Measurements from ENCODE around the gene GOLGA8T. TPM values are rescaled to one million over a fixed set of nuclear protein-coding genes. Genes with fewer than 3 reads are reported as not detected.
"Not testable (repeated sequence)": the region's sequence is repeated elsewhere in the genome, so short reads cannot be mapped to it uniquely, and the experiment has no call there.

Gene GOLGA8T
- polyA plus RNA-seq, 4 donors = 0.04 to 0.87 TPM; not detected in 2

DNA sequence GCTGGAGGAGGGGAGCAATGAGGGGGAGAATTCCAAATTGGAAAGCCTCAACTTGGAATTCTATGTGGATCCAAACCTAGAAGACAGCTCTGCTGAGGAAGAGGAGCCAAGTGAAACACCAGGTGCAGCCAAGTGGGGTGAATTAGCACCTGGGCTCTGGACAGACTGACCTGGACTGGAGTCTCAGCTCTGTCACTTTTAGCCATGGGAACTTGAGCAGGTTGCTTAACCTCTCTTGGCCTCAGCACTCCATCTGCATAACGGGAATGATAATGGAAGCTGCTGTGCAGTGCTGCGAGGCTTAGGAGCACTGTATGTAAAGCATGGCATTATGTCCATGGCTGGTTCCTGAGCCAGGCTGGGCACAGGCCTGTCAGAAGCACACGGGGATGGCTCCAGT is 41.8 kb downstream of the GOLGA8T start:
- not testable (repeated sequence) for FAIRE-seq; H3K27ac ChIP-seq (ENCODE audit: low read depth in 1 of 3, low read length in 2 of 3); DNase-seq; H3K4me1 ChIP-seq (ENCODE audit: control insufficient read depth in 3 of 3, insufficient read depth in 2 of 3, low read depth in 1 of 3, low read length in 2 of 3); H3K27me3 ChIP-seq (ENCODE audit: control insufficient read depth in 3 of 3, insufficient read depth in 3 of 3, low read length in 3 of 3); H3K4me3 ChIP-seq (ENCODE audit: low read depth in 1 of 3, low read length in 3 of 3); H3K9me3 ChIP-seq (ENCODE audit: control insufficient read depth in 2 of 2, insufficient read depth in 1 of 2, low read depth in 1 of 2, low read length in 1 of 2); H3K36me3 ChIP-seq (ENCODE audit: control insufficient read depth in 3 of 3, insufficient read depth in 2 of 3, low read depth in 1 of 3, low read length in 3 of 3)
- WGBS, 3 donors = 80% methylated on average over 1 of the region's 3 CpGs; no CpG with 5 or more reads in 2 of the 3 donors

- not testable (repeated sequence) for DNase-seq; FAIRE-seq; H3K4me1 ChIP-seq (ENCODE audit: control insufficient read depth in 3 of 3, insufficient read depth in 2 of 3, low read depth in 1 of 3, low read length in 2 of 3)
Measured at GRCh38 chr15:30179814-30180213, 45.0 kb downstream of the GOLGA8T start.

GRCh38 chr15:30185495-30185894 is 50.6 kb downstream of the GOLGA8T start:
- not testable (repeated sequence) for H3K4me3 ChIP-seq (ENCODE audit: low read depth in 1 of 3, low read length in 3 of 3); FAIRE-seq
- no CpG with 5 or more reads among the region's 7 CpGs for WGBS, 3 donors

More at GRCh38 chr15:30179814-30180213, 45.0 kb downstream of the GOLGA8T start:
- not testable (repeated sequence) for H3K4me3 ChIP-seq (ENCODE audit: low read depth in 1 of 3, low read length in 3 of 3); H3K27ac ChIP-seq (ENCODE audit: low read depth in 1 of 3, low read length in 2 of 3); H3K36me3 ChIP-seq (ENCODE audit: control insufficient read depth in 3 of 3, insufficient read depth in 2 of 3, low read depth in 1 of 3, low read length in 3 of 3); H3K9me3 ChIP-seq (ENCODE audit: control insufficient read depth in 2 of 2, insufficient read depth in 1 of 2, low read depth in 1 of 2, low read length in 1 of 2); H3K27me3 ChIP-seq (ENCODE audit: control insufficient read depth in 3 of 3, insufficient read depth in 3 of 3, low read length in 3 of 3)

GRCh38 chr15:30187429-30187828 is 52.6 kb downstream of the GOLGA8T start:
- not testable (repeated sequence) for DNase-seq; H3K9me3 ChIP-seq (ENCODE audit: control insufficient read depth in 2 of 2, insufficient read depth in 1 of 2, low read depth in 1 of 2, low read length in 1 of 2); H3K27ac ChIP-seq (ENCODE audit: low read depth in 1 of 3, low read length in 2 of 3); H3K4me3 ChIP-seq (ENCODE audit: low read depth in 1 of 3, low read length in 3 of 3); FAIRE-seq; H3K36me3 ChIP-seq (ENCODE audit: control insufficient read depth in 3 of 3, insufficient read depth in 2 of 3, low read depth in 1 of 3, low read length in 3 of 3); H3K27me3 ChIP-seq (ENCODE audit: control insufficient read depth in 3 of 3, insufficient read depth in 3 of 3, low read length in 3 of 3); H3K4me1 ChIP-seq (ENCODE audit: control insufficient read depth in 3 of 3, insufficient read depth in 2 of 3, low read depth in 1 of 3, low read length in 2 of 3)
- 37 to 64% (median 53%) methylated on average over 2 of the region's 3 CpGs for WGBS, 3 donors

More at GRCh38 chr15:30185495-30185894, 50.6 kb downstream of the GOLGA8T start:
- H3K27ac ChIP-seq (ENCODE audit: low read depth in 1 of 3, low read length in 2 of 3); H3K9me3 ChIP-seq (ENCODE audit: control insufficient read depth in 2 of 2, insufficient read depth in 1 of 2, low read depth in 1 of 2, low read length in 1 of 2); H3K27me3 ChIP-seq (ENCODE audit: control insufficient read depth in 3 of 3, insufficient read depth in 3 of 3, low read length in 3 of 3); H3K36me3 ChIP-seq (ENCODE audit: control insufficient read depth in 3 of 3, insufficient read depth in 2 of 3, low read depth in 1 of 3, low read length in 3 of 3); H3K4me1 ChIP-seq (ENCODE audit: control insufficient read depth in 3 of 3, insufficient read depth in 2 of 3, low read depth in 1 of 3, low read length in 2 of 3); DNase-seq: not testable (repeated sequence)

DNA sequence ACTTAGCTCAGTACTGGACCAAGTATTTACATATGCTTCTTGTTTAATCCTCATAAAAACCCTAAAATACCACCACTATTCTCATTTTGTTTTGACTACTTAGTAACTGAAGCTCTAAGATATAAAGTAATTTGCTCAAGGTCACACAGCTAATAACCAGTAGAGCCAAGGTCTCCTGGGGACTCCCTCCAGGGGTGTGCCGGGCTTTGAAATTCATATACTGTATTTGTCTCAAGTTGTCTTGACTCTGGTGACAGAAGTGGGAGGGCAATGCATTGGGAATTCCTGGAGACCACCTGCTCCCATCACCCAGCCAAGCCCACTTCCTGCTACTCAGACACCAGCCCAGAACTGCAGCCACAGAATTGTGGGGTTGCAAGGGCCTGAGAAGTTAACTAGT is 54.9 kb downstream of the GOLGA8T start:
- not testable (repeated sequence) for H3K36me3 ChIP-seq (ENCODE audit: control insufficient read depth in 3 of 3, insufficient read depth in 2 of 3, low read depth in 1 of 3, low read length in 3 of 3); H3K4me3 ChIP-seq (ENCODE audit: low read depth in 1 of 3, low read length in 3 of 3); H3K4me1 ChIP-seq (ENCODE audit: control insufficient read depth in 3 of 3, insufficient read depth in 2 of 3, low read depth in 1 of 3, low read length in 2 of 3); FAIRE-seq; H3K27me3 ChIP-seq (ENCODE audit: control insufficient read depth in 3 of 3, insufficient read depth in 3 of 3, low read length in 3 of 3); H3K9me3 ChIP-seq (ENCODE audit: control insufficient read depth in 2 of 2, insufficient read depth in 1 of 2, low read depth in 1 of 2, low read length in 1 of 2); H3K27ac ChIP-seq (ENCODE audit: low read depth in 1 of 3, low read length in 2 of 3); DNase-seq
- 16 to 62% (median 42%) methylated on average over 1 of the region's 1 CpG for WGBS, 3 donors

- H3K4me3 ChIP-seq (ENCODE audit: low read depth in 1 of 3, low read length in 3 of 3); H3K4me1 ChIP-seq (ENCODE audit: control insufficient read depth in 3 of 3, insufficient read depth in 2 of 3, low read depth in 1 of 3, low read length in 2 of 3); H3K36me3 ChIP-seq (ENCODE audit: control insufficient read depth in 3 of 3, insufficient read depth in 2 of 3, low read depth in 1 of 3, low read length in 3 of 3); DNase-seq; H3K27me3 ChIP-seq (ENCODE audit: control insufficient read depth in 3 of 3, insufficient read depth in 3 of 3, low read length in 3 of 3); FAIRE-seq; H3K27ac ChIP-seq (ENCODE audit: low read depth in 1 of 3, low read length in 2 of 3); H3K9me3 ChIP-seq (ENCODE audit: control insufficient read depth in 2 of 2, insufficient read depth in 1 of 2, low read depth in 1 of 2, low read length in 1 of 2): not testable (repeated sequence)
- 4 to 8% (median 6%) methylated on average over 5 to 7 of the region's 23 CpGs for WGBS, 3 donors
Measured at GRCh38 chr15:30191143-30191542, 56.3 kb downstream of the GOLGA8T start.

GRCh38 chr15:30191639-30192038 is 56.8 kb downstream of the GOLGA8T start:
- not testable (repeated sequence) for H3K27ac ChIP-seq (ENCODE audit: low read depth in 1 of 3, low read length in 2 of 3); H3K4me1 ChIP-seq (ENCODE audit: control insufficient read depth in 3 of 3, insufficient read depth in 2 of 3, low read depth in 1 of 3, low read length in 2 of 3); FAIRE-seq; H3K27me3 ChIP-seq (ENCODE audit: control insufficient read depth in 3 of 3, insufficient read depth in 3 of 3, low read length in 3 of 3); H3K4me3 ChIP-seq (ENCODE audit: low read depth in 1 of 3, low read length in 3 of 3); H3K9me3 ChIP-seq (ENCODE audit: control insufficient read depth in 2 of 2, insufficient read depth in 1 of 2, low read depth in 1 of 2, low read length in 1 of 2); H3K36me3 ChIP-seq (ENCODE audit: control insufficient read depth in 3 of 3, insufficient read depth in 2 of 3, low read depth in 1 of 3, low read length in 3 of 3); DNase-seq
- WGBS, 3 donors = 0 to 4% (median 1%) methylated on average over 14 to 16 of the region's 37 CpGs

DNA sequence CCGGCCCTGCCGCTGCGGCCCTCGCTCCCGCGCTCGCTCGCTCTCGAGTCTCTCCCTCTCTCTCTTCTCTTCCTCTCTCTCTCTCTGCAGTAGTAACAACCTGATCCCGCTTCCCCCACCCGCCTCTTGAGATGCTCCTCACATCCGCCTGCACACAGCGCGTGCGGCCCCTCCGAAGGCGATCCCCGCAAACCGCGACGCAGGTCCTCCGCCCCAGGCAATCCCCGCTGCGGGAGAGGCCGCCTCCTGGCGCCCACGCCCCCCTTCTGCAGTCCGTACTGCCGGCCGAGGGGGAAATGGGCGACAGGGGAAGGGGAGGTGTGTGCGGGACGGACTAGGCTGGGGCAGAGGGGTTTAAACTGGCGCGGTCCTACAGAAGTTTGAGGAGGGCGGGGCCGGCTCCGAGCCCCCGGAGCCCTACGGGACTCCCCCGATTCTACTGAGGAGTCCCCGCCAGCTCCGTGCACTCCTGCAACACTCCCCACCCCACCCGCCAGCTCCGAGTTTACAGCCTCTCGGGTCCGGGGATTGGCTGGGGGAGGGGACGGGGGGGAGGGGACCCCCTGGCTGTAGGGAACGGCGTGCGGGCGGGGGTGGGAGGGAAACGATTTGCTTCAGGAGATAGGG is 57.4 kb downstream of the GOLGA8T start:
- WGBS, 3 donors = 2 to 9% (median 5%) methylated on average over 14 to 19 of the region's 53 CpGs
- H3K9me3 ChIP-seq (ENCODE audit: control insufficient read depth in 2 of 2, insufficient read depth in 1 of 2, low read depth in 1 of 2, low read length in 1 of 2); H3K36me3 ChIP-seq (ENCODE audit: control insufficient read depth in 3 of 3, insufficient read depth in 2 of 3, low read depth in 1 of 3, low read length in 3 of 3); H3K4me1 ChIP-seq (ENCODE audit: control insufficient read depth in 3 of 3, insufficient read depth in 2 of 3, low read depth in 1 of 3, low read length in 2 of 3); H3K4me3 ChIP-seq (ENCODE audit: low read depth in 1 of 3, low read length in 3 of 3); FAIRE-seq; DNase-seq; H3K27me3 ChIP-seq (ENCODE audit: control insufficient read depth in 3 of 3, insufficient read depth in 3 of 3, low read length in 3 of 3); H3K27ac ChIP-seq (ENCODE audit: low read depth in 1 of 3, low read length in 2 of 3): not testable (repeated sequence)

DNA sequence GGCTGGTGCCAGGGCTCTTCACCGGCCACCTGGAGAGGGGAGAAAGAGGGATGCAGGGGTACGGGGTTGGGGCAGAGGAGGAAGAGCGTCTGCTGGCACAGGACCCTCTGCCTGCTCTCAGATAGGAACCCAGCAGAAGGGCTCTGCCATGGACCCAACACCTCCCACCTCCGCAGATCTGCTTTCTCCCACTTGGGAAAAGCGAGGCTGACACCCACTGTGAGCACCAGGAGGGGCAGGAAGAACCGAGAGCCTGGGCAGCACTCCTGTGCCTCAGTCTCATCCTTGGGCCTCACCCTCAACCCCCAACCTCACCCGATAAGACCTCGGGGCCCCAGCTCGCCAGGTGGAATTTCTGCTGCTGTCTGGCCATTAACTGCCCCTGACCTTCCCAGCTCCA is 58.0 kb downstream of the GOLGA8T start:
- DNase-seq; H3K9me3 ChIP-seq (ENCODE audit: control insufficient read depth in 2 of 2, insufficient read depth in 1 of 2, low read depth in 1 of 2, low read length in 1 of 2): not testable (repeated sequence)
- 6 to 15% methylated on average over 2 to 3 of the region's 9 CpGs; no CpG with 5 or more reads in 1 of the 3 donors for WGBS, 3 donors

More for the DNA sequence above, 58.0 kb downstream of the GOLGA8T start:
- not testable (repeated sequence) for FAIRE-seq; H3K4me1 ChIP-seq (ENCODE audit: control insufficient read depth in 3 of 3, insufficient read depth in 2 of 3, low read depth in 1 of 3, low read length in 2 of 3); H3K27ac ChIP-seq (ENCODE audit: low read depth in 1 of 3, low read length in 2 of 3); H3K4me3 ChIP-seq (ENCODE audit: low read depth in 1 of 3, low read length in 3 of 3); H3K27me3 ChIP-seq (ENCODE audit: control insufficient read depth in 3 of 3, insufficient read depth in 3 of 3, low read length in 3 of 3); H3K36me3 ChIP-seq (ENCODE audit: control insufficient read depth in 3 of 3, insufficient read depth in 2 of 3, low read depth in 1 of 3, low read length in 3 of 3)

Measured in small intestine (tissue), 7 donors.